GOT3 (cell line): ENCODE data around the gene TNXB.

ENCODE experiments used
- DNase-seq: peaks from one replicate; lab custom pipeline; 2025; ENCODE audit warnings: mixed read lengths; lab: John Stamatoyannopoulos, UW

Gene TNXB

GRCh38 chr6:32139590-32139989 is 30.5 kb upstream of the TNXB start:
- DNase-seq = no peak

GRCh38 chr6:32137454-32137853 is 28.3 kb upstream of the TNXB start:
- DNase-seq = no peak

- DNase-seq = no peak
Measured at GRCh38 chr6:32133786-32134185, 24.6 kb upstream of the TNXB start.

- no peak for DNase-seq
Measured at GRCh38 chr6:32132110-32132509, 23.0 kb upstream of the TNXB start.

- DNase-seq = no peak
Measured at GRCh38 chr6:32131439-32131948, 22.4 kb upstream of the TNXB start.

- no peak for DNase-seq
Measured at GRCh38 chr6:32129297-32130088, 20.4 kb upstream of the TNXB start.

- no peak for DNase-seq
Measured at GRCh38 chr6:32128751-32129296, 19.7 kb upstream of the TNXB start.

- peak; percentile 89 for DNase-seq
Measured at GRCh38 chr6:32127717-32128592, 18.8 kb upstream of the TNXB start, which contains the start of gene ATF6B. TSS of gene ATF6B (minus strand) at chr6:32128246. CDS start at chr6:32128207, 39 bp downstream.

- no peak for DNase-seq
Measured at GRCh38 chr6:32127409-32127716, 18.2 kb upstream of the TNXB start.

GRCh38 chr6:32126880-32127279 is 17.7 kb upstream of the TNXB start:
- DNase-seq = no peak

- DNase-seq = no peak
Measured at GRCh38 chr6:32123681-32124080, 14.5 kb upstream of the TNXB start.

GRCh38 chr6:32120573-32121059 is 11.5 kb upstream of the TNXB start:
- DNase-seq = no peak

- peak; percentile 28 for DNase-seq
Measured at GRCh38 chr6:32118782-32119628, 9.9 kb upstream of the TNXB start.

- DNase-seq = no peak
Measured at GRCh38 chr6:32117461-32117860, 8.3 kb upstream of the TNXB start.

GRCh38 chr6:32116674-32117073 is 7.5 kb upstream of the TNXB start:
- DNase-seq = no peak

GRCh38 chr6:32115623-32116022 is 6.5 kb upstream of the TNXB start:
- no peak for DNase-seq

- DNase-seq = no peak
Measured at GRCh38 chr6:32114796-32115195, 5.7 kb upstream of the TNXB start.

GRCh38 chr6:32113386-32114352 is 4.5 kb upstream of the TNXB start:
- DNase-seq = peak; percentile 62

- no peak for DNase-seq
Measured at GRCh38 chr6:32112431-32112980, 3.4 kb upstream of the TNXB start.

- DNase-seq = no peak
Measured at GRCh38 chr6:32111424-32112066, 2.4 kb upstream of the TNXB start.
